ENCODE data around the gene TMPRSS13. TPM values are rescaled to one million over a fixed set of nuclear protein-coding genes. Genes with fewer than 3 reads are reported as not detected.
"Not testable (repeated sequence)": the region's sequence is repeated elsewhere in the genome, so short reads cannot be mapped to it uniquely, and the experiment has no call there.

The TMPRSS13 gene
- total RNA-seq, 1 experiment from 2014 or later: not detected

DNA sequence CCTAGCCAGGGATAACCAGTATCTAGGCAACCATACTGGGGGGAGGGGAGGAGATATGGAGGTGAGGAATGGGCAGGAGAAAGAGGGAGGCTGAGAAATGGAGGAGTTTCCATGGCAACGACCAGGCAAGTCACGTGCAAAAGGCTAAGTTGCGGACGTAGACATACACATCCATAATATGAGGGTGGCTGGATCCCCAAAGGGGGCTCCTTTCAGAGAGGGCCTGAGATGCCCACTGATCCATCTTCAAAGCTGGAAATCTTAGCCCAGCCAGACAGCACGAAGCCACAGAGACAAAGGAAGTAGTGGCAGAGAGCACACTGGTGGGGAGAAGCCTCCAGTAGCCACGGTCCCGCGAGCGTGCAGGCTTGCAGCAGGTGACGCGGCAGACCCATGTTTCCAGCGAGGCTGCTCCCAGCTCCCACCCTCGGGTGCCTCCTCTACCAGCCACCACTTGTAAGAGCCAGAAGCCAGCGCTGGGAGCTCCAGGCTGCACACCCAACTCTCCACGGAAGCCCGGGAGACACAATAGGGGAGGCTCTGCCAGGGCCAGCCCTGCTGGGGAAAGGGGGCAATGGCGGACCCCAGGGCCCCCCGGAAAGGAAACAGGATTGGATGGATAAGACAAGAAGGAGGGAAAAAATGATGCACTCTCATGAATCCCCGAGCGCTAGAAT, 53.7 kb downstream of the TMPRSS13 start:
- peaks cover 26% of the 10 kb centered on the region for H3K27me3 ChIP-seq
- no peak overlapping the region; the same call in 1 of the 2 replicates for H3K4me3 ChIP-seq
- no peaks in the 10 kb centered on the region for H3K9me3 ChIP-seq
- DNase-seq: no peak
- H3K36me3 ChIP-seq: no peaks in the 10 kb centered on the region

DNA sequence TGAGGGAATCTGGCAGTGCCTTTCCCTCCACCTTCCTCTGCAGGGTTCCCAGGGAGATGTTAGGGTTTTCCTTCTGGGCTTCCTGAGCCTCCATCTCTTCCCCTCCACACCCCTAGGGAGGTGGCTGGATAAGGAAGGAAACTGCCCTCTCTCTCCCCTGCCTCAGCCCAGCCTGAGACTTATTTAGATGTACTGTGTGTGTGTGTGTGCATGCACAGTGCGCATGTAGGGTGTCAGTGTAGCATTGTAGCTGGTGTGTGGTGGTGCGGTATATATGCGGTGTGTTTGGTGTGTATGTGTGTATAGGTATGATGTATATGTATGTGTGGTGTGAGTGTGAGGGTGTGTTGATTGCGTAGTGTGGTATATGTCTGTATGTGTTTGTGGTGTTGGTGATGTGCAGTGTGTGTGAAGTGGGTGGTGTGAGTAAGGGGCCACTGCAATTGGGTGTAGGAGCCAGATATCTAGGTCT, 54.3 kb downstream of the TMPRSS13 start:
- Histone ChIP-seq H3K27me3 (peaks cover 26% of the 10 kb centered on the region), H3K9me3 (no peaks in the 10 kb centered on the region)
- DNase-seq: no peak

DNA sequence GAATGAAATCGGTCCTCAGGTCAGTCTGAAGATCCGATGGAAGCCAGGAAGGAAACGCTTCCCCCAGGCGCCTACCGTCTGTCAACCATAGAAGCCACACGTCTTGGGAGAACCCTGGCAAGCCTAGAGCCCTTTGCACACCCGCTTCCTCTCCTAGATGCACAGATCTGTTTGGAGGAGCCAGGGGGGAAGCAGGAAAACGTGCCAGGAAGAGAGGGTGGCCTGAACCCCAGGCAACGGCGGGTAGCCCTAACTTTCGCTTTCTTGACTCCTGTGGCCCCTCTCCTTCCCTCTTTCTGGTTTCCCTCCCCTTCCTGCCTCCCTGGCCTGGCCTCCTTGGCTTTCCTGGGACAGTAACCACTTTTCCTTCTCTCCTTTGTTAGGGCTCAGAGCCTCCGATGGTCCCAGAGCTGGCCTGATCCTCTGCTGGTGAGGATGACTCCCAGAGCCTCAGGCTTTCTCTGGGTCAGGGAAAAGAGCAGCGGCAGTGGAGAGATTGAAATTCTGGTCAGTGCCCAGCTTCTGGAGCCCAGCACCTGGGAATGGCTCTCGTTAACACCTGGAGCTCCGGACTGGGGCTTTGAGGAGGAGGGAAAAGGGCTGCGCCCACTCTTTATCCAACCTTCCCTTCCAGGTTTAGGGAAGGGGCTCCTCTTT, 54.8 kb downstream of the TMPRSS13 start:
- Histone ChIP-seq H3K36me3 (no peaks in the 10 kb centered on the region), H3K27me3 (peaks cover 23% of the 10 kb centered on the region), H3K4me3 (no peak overlapping the region), H3K9me3 (no peaks in the 10 kb centered on the region)
- DNase-seq: no peak

More for the DNA sequence above, 54.3 kb downstream of the TMPRSS13 start:
- Histone ChIP-seq H3K36me3 (no peaks in the 10 kb centered on the region), H3K4me3 (no peak overlapping the region)

DNA sequence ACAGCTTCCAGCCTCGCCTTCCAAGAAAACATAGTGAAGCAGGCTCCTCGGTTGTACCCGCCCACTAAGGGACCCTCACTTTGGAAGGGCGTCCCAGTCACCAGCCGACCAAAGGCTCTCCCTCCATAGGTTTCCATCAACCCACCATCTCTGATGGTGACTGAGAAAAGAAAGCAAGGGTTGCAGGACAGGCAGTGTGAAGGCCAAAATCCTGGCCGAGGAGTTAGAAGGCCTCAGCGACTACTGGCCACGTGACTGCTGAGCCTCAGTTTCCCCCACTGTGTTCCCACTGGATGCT, 55.4 kb downstream of the TMPRSS13 start:
- no peak for DNase-seq
- H3K27me3 ChIP-seq: peaks cover 23% of the 10 kb centered on the region
- H3K36me3 ChIP-seq: no peaks in the 10 kb centered on the region
- no peaks in the 10 kb centered on the region for H3K9me3 ChIP-seq
- no peak overlapping the region for H3K4me3 ChIP-seq

DNA sequence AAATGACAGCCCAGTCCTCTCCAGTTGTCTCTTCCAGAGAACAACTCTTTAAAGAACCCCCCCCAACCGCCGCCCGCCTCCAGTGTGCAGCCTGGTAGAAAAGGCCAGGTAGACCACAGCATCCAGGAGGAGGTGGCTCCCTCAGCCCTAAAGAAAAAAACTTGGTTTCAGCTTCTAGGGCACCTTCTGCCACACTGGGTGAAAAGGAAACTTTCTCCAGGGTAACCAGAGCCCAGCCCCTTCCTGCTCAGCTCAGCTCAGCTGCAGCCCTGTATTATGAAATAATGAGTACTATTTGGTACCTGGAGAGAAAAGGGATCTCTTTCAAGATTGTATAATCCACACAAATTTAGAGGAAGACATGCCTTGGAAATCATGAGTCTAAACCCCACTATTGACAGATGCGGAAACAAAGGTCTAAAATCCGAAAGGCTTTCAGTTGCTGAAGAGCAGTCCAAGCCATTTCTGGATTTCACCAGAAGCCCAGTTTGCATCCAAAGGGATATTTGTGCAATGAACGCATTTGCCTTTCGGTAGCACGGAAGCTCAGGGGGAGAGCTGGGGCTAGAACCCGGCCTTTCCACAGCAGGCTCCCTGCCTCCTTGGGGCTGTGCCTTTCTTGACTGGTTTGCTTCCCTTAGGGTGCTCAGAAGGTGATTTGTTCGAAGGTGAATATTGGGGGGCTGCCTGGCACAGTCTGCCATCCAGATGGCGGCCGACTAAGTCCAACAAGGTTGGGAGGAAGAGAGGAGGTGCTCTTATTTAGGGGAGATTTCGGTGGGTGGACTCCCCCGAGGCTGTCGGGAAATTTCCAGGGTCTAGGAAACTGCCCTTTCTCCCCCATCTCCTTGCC, 56.0 kb downstream of the TMPRSS13 start:
- Histone ChIP-seq H3K36me3 (no peaks in the 10 kb centered on the region), H3K4me3 (no peak overlapping the region), H3K27me3 (peaks cover 23% of the 10 kb centered on the region), H3K9me3 (no peaks in the 10 kb centered on the region)
- no peak for DNase-seq

DNA sequence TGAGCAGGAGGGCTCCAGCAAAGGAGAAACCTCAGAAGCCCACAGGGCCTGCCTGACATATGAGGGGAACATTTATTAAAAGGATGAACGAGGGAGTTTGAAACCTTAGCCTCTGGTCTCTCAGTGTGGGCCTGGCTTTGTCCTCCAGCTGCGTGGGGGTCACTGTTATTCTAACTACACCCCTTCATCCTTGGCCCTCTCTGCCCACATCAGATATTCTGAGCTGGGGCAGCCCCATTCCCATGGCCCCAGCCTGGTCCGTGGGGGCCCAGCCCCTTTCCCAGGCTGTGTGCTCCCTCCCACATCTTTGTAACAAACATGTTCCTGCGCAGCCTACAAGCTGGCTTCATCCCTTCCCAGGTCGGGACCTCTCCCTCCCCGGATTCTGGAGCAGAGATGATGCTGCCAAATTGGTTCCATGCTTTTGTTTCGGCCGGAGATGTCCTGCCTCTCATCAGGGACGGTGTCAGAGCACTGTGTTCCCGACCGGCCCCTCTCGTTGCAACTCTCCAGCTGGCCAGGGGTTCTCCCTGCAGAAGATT, 56.7 kb downstream of the TMPRSS13 start:
- Histone ChIP-seq H3K36me3 (no peaks in the 10 kb centered on the region), H3K9me3 (no peaks in the 10 kb centered on the region), H3K4me3 (no peak overlapping the region), H3K27me3 (peaks cover 23% of the 10 kb centered on the region)
- DNase-seq: no peak

DNA sequence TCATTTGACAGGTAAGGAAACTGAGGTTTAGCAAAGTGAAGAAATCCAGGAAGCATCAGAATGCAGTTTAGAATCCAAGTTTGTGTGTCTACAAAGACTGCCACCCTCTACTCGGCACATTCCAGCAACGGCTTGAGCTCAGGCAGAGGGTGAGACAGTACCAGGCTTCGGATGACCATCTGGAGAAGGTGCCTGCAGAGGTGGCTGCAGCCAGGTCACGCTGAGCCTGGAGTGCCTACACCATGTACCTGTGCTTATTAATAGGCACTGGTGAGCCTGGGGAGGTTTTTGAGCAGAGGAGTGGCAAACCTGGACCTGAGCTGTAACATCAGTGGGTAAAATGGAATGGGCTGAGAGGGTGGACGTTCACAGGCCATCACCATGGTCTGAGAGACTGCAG, 57.4 kb downstream of the TMPRSS13 start:
- no peaks in the 10 kb centered on the region for H3K9me3 ChIP-seq
- H3K36me3 ChIP-seq: no peaks in the 10 kb centered on the region
- DNase-seq: no peak
- H3K4me3 ChIP-seq: no peak overlapping the region
- peaks cover 16% of the 10 kb centered on the region for H3K27me3 ChIP-seq

DNA sequence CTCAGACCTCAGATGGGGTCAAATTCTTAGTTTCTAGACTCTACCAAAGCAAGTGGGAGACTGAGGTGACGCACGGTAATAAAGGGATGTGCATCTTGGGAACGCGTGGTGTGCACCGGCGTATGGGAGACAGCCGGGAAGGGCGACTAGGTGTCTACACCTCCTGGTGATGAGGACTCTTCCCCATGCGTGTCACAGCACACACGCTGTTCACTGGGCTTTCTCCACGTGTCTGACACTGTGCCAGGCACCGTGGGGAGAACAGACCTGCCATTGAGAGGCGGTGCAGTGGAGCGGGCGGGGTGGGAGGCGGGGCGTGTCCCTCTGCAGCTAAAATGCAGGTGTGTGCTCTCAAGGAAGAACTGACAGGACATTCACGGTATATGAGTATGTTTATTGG, 58.0 kb downstream of the TMPRSS13 start:
- Histone ChIP-seq H3K4me3 (no peak overlapping the region), H3K36me3 (no peaks in the 10 kb centered on the region), H3K9me3 (no peaks in the 10 kb centered on the region), H3K27me3 (peaks cover 11% of the 10 kb centered on the region)
- DNase-seq: no peak

DNA sequence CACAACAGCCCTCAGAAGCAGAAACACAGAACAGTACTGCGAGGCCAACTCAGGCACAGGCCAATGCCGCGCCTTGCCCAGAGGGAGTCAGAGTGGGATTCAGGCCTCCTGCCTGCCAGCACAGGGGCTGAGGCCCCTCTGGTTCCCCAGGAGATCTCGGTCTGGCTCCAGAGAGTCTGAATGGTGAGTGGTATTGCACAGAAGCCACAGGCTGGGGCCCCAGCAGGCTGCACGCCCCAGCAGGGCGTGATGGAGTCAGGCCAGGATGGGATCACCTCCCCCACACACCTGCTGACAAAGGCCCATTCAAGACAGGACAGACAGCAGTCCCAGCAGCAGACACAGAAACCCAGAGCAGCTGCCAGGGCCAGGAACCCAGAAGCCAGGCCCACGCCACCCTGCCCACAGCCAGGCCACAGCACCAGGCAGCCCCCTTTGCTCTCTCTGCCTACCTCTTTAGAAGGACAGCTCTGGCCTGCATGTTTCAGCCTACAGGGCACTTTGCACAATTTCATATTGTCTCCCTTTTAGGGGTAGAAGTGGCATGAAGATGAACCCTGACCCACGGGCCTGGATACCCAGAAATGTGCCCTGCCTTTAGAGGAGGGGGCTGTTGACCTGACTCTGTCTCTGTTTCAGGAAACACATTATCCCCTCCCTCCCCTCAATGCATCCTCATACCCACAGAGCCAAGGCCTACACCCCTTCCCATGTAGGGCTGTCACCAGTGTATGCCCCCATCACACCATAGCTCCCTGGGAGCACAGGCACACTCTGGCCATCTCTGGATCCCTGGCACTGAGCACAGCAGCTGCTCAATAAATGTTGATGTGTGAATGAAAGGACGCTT, 58.9 kb downstream of the TMPRSS13 start:
- Histone ChIP-seq H3K4me3 (no peak overlapping the region), H3K36me3 (no peaks in the 10 kb centered on the region), H3K9me3 (no peaks in the 10 kb centered on the region), H3K27me3 (peaks cover 3% of the 10 kb centered on the region)
- no peak for DNase-seq

DNA sequence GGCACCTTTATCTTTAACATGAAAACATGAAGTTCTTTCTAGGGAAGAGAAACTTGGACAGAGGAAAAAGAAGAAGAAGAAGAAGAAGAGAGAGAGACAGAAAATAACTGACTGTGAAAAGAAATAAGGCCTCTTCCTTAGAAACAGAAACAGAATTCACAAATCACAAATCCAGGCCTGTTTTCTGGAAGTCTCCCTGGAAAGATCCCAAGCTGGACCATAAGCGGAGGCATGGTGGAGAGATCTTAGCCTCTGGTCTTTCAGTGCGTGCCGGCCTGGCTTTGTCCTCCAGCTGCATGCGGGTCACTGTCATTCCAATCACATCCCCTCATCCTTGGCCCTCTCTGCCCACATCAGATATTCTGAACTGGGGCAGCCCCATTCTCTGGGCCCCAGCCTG, 59.6 kb downstream of the TMPRSS13 start:
- Histone ChIP-seq H3K27me3 (no peaks in the 10 kb centered on the region; the same call in 1 of the 2 replicates), H3K9me3 (no peaks in the 10 kb centered on the region), H3K4me3 (no peak overlapping the region), H3K36me3 (no peaks in the 10 kb centered on the region)
- no peak for DNase-seq

DNA sequence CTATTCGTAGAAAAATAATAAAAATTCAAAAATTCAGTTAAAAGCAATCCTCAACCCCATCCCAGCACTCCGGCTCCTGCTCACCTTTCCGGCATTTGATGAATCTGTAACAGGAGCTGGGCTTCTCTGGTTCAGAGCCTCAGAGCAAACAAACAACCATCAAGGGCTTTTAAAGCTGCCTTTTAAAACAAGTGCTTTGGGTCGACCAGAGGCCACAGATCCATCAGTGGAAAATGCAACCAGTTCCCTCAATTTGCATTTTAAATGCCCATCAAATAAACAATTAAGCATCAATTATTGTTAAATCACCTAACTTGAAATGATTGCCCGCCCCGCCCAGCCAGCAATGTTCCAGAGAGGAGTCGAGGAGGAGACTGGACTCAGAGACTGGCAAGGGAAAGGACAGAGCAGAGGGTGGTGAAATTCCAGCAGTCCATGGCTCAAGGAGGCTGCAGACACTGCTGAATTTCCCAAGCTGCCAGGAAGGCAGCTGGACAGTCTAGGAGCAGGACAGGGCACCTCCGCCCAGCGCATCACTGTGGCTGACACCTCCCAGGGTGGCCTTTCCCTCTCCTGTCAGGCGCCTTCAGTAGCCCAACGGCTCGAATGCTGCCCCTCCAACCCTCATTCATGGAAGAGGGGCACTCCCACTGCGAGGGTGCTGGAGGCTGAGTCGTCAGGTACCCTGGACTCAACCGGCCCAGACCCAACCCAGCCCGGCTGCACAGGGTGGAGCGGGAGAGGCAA, 60.2 kb downstream of the TMPRSS13 start:
- H3K36me3 ChIP-seq: no peaks in the 10 kb centered on the region
- H3K27me3 ChIP-seq: no peaks in the 10 kb centered on the region
- no peak for DNase-seq
- no peak overlapping the region for H3K4me3 ChIP-seq
- H3K9me3 ChIP-seq: no peaks in the 10 kb centered on the region

DNA sequence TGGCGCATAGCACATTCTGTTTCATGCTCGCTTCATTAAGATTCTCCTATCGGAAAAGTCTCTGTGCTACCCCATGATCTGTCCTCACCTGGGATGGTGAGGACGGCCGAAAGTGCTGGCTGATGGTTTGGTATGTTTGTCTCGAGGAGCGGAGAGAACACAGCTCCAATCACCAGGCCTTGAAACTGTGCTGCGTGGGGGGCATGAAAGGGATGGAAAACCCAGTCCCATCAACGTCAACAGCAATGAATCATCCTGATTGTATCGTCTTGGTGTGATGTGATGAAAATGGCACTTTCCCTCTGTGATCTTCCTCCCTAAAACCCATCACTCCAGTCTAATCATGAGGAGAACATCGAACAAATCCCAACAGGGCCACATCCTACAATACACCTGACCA, 61.1 kb downstream of the TMPRSS13 start:
- Histone ChIP-seq H3K9me3 (no peaks in the 10 kb centered on the region), H3K27me3 (no peaks in the 10 kb centered on the region), H3K4me3 (no peak overlapping the region), H3K36me3 (no peaks in the 10 kb centered on the region)
- no peak for DNase-seq

DNA sequence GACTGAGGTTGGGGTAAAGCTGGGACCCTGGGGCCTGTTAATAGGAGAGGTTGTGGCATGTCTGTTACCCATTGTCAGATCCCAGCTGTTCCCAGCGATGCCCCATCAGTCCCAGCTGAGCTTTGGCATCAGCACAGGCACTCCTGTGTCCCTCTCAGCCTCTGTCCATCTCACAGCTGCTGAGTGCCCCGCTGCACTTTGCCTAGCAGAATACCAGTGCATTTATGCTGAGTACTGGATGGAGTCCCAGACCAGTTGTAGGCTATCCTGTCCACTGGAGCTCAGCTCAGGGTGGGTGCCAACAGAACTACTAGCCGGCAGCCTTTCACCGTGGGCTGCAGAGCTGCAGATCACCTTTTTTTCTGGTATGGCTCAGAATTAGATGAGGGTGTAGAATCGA, 62.7 kb downstream of the TMPRSS13 start:
- Histone ChIP-seq H3K27me3 (no peaks in the 10 kb centered on the region), H3K4me3 (no peak overlapping the region), H3K36me3 (no peaks in the 10 kb centered on the region), H3K9me3 (no peaks in the 10 kb centered on the region)
- DNase-seq: no peak

DNA sequence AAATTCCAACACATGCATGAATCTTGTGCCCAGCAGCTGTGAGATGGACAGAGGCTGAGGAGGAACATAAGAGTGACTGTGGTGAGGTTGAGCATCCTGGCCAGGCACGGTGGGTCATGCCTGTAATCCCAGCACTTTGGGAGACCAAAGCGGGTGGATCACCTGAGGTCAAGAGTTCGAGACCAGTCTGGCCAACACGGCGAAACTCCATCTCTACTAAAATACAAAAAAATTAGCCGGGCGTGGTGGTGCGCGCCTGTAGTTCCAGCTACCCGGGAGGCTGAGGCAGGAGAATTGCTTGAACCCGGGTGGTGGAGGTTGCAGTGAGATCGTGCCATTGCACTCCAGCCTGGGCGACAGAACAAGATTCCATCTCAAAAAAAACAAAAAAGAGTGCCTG, 63.7 kb downstream of the TMPRSS13 start:
- not testable (repeated sequence) for H3K4me3 ChIP-seq, H3K27me3 ChIP-seq, H3K36me3 ChIP-seq, DNase-seq, H3K9me3 ChIP-seq

DNA sequence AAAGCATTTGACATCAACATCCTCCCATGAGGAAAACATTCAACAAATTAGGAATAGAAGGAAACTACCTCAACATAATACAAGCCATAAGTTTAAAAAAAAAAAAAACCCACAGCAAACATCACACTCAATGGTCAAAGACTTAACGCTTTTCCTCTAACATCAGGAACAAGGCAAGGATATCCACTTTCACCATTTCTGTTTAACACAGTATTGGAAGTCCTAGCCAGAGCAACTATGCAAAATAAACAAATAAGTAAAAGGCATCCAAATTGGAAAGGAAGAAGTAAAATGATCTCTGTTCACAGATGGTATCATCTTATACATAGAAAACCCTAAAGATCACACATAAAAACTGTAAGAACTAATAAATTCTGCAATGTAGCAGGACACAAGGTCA, 65.8 kb downstream of the TMPRSS13 start:
- Histone ChIP-seq H3K36me3 (no peaks in the 10 kb centered on the region), H3K9me3 (no peaks in the 10 kb centered on the region), H3K4me3 (no peak overlapping the region), H3K27me3 (no peaks in the 10 kb centered on the region)
- no peak for DNase-seq

DNA sequence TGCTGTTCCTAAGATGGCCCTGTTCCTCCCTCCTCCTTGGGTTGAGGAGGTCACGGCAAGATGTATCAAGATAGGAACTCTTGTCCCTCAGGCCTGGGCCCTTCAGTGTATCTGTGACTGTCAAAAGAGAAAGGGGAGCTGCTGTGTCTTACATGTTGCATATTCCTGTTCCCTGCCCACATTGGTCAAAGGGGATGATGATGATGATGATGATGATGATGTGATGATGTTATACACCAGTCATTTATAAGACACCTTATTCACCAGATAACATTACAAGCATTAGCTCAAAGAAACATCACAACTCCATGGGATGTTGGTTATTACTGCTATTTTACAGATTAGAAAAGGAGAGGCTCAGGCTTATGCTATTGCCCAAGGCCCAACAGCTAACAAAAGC, 66.4 kb downstream of the TMPRSS13 start:
- H3K4me3 ChIP-seq: no peak overlapping the region
- no peaks in the 10 kb centered on the region for H3K27me3 ChIP-seq
- no peaks in the 10 kb centered on the region for H3K36me3 ChIP-seq
- no peaks in the 10 kb centered on the region for H3K9me3 ChIP-seq
- DNase-seq: no peak

All from MG63 (cell line).